DMS 273 (cell line): ENCODE measurements around the gene C1QL4.
"Not testable (repeated sequence)": the region's sequence is repeated elsewhere in the genome, so short reads cannot be mapped to it uniquely, and the experiment has no call there.

Source experiments
- DNase-seq: peaks from one replicate; lab custom pipeline; 2025; ENCODE audit not compliant: unreplicated experiment; lab: John Stamatoyannopoulos, UW

C1QL4 gene

DNA sequence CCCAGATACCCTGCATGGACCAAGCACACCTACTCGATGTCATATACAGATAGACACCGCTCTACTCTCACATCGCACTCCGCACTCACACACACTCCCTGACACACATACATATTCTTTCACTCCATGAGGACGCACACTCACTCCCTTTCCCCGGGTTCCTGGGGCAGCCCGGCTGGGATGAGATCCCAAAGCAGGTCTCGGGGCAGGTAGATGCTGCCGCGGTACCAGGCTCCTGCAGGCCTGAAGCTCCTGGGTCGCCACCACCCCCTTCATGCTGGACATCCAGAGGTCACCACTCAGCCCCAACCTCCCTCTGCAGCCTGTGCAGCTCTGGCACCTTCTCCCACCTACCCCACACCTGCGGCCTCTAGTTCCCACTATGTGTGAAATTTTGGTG, 2.3 kb downstream of the C1QL4 start:
- DNase-seq: no peak

- DNase-seq: no peak
These were observed 2.8 kb downstream of the C1QL4 start for GRCh38 chr12:49334226-49334625.

- DNase-seq: not testable (repeated sequence)
These were observed 3.2 kb downstream of the C1QL4 start for GRCh38 chr12:49333778-49334177.

DNA sequence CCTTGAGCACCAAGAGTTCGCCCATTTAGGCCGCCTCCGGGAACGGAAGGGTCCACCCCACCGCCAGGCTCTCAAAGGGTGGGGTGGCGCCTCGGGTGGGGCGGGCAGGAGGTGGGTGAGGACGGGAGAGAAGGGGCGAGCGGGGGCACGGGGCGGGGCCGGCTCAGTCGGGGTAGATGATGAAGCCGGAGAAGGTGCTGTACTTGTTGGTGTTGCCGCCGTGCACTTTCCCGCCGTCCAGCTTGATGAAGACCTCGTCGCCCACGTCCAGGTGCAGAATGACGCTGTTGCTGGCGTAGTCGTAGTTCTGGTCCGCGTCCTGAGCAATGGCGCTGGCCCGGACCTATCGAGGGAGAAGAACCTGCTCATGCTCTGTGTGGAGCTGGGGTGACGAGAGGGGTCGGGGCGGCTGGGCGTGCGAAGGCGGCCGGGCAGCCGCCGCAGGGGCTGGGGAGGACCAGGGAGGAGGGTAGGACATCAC, 4.1 kb downstream of the C1QL4 start:
- no peak for DNase-seq

DNA sequence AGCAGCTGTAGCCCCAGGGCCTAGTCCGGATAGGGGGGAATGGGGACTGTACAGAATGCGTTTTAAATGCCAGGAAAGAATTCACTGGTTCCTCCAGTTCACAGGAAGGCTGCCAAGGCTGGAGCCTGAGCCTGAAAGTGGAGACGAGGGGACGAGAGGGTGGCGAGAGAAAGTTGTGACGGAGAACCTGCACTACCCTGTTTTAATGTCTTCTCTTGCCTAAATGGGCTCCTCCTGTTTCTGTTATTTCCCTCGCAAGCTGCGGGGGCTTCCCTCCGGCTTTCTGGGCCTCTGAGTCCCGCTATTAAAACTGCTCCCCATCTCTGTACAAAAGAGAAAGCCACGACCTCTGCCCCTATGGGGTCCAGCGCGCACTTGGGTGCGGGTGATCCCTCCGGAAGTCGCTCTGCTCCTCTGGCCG, 4.5 kb downstream of the C1QL4 start:
- peak; percentile 37 for DNase-seq

- peak; percentile 77 for DNase-seq
These were observed 5.4 kb downstream of the C1QL4 start for GRCh38 chr12:49331380-49332222.

DNA sequence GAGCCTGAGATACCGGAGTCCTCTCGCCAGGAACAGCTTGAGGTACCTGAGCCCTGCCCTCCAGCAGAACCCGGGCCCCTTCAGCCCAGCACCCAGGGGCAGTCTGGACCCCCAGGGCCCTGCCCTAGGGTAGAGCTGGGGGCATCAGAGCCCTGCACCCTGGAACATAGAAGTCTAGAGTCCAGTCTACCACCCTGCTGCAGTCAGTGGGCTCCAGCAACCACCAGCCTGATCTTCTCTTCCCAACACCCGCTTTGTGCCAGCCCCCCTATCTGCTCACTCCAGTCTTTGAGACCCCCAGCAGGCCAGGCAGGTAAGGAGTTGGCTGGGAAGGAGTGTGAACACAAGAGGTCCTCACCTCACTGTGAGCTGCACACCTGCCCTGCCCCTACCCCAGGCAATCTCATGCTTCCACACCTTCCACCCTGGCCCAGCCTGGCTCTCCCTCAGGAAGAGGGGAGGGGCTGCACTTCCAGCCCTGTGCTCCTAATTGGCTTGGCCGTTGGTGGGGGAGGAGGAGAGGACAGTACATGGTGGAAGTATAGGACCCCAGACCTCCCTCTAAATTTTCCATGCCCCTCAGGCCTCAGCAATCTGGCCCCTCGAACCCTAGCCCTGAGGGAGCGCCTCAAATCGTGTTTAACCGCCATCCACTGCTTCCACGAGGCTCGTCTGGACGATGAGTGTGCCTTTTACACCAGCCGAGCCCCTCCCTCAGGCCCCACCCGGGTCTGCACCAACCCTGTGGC, 6.2 kb downstream of the C1QL4 start:
- DNase-seq: no peak

- DNase-seq: no peak
These were observed 6.9 kb downstream of the C1QL4 start for GRCh38 chr12:49330032-49330619.

GRCh38 chr12:49328816-49329215, 8.2 kb downstream of the C1QL4 start:
- no peak for DNase-seq

- no peak for DNase-seq
These were observed 9.1 kb downstream of the C1QL4 start for GRCh38 chr12:49327887-49328286.

GRCh38 chr12:49327368-49327767, 9.6 kb downstream of the C1QL4 start:
- DNase-seq: no peak

- DNase-seq: no peak
These were observed 11.4 kb downstream of the C1QL4 start for GRCh38 chr12:49325606-49326005.

GRCh38 chr12:49323524-49324097, 13.4 kb downstream of the C1QL4 start:
- no peak for DNase-seq

- peak; percentile 98 for DNase-seq
These were observed 14.1 kb downstream of the C1QL4 start, which contains the start of gene TROAP for GRCh38 chr12:49322708-49323523. Gene TROAP, plus strand, starts transcription at chr12:49323255. Its CDS starts 354 bp downstream, at chr12:49323609.

GRCh38 chr12:49322367-49322707, 14.7 kb downstream of the C1QL4 start:
- no peak for DNase-seq

GRCh38 chr12:49320411-49321103, 16.4 kb downstream of the C1QL4 start:
- DNase-seq: not testable (repeated sequence)

GRCh38 chr12:49317118-49317517, 19.9 kb downstream of the C1QL4 start:
- DNase-seq: not testable (repeated sequence)

- no peak for DNase-seq
These were observed 22.2 kb downstream of the C1QL4 start for GRCh38 chr12:49314811-49315210.

DNA sequence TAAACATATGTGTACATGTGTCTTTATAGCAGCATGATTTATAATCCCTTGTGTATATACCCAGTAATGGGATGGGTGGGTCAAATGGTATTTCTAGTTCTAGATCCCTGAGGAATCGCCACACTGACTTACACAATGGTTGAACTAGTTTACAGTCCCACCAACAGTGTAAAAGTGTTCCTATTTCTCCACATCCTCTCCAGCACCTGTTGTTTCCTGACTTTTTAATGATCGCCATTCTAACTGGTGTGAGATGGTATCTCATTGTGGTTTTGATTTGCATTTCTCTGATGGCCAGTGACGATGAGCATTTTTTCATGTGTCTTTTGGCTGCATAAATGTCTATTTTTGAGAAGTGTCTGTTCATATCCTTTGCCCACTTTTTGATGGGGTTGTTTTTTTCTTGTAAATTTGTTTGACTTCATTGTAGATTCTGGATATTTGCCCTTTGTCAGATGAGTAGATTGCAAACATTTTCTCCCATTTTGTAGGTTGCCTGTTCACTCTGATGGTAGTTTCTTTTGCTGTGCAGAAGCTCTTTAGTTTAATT, 26.5 kb downstream of the C1QL4 start:
- DNase-seq: not testable (repeated sequence)

DNA sequence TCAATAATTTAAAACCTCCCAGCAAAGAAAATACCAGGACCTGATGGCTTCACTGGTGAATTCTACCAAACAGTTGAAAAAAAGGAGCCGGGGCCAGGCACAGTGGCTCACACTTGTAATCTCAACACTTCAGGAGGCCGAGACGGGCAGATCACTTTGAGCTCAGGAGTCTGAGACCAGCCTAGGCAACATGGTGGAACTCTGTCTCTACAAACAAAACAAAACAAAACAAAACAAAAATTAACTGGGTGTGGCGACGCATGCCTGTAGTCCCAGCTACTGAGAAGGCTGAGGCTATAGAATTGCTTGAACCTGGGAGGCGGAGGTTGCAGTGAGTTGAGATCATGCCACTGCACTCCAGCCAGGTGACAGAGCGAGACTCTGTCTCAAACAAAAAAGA, 27.6 kb downstream of the C1QL4 start:
- DNase-seq: no peak
